NCI-H774 (cell line): Measurements from ENCODE around the gene GSG1L2.

Source experiments
- DNase-seq: peaks from one replicate; lab custom pipeline; 2025; lab: John Stamatoyannopoulos, UW

GSG1L2 gene

DNA sequence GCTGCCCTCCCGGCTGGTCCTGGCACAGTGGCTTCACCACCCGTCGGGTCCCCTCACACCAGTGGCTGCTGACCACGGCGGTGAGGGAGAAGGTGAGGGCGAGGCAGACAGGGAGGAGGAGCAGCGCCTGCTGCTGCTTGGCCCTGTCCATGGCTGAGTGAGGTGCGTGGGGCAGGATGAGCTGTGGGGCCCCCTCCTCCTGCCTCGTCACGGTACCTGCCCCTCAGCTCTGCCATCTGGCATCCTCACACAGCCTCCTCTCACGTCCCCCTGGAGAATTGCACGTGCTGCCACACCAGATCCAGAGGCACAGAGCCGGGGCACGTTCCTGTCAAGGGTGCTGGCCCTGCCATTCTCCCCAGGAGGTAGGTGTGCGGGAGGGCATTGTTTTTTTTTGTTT is at the start of gene GSG1L2:
GSG1L2 (minus strand) TSS at position 159 of the 400 bp plus-strand sequence; CDS start at position 151, 8 bp downstream.
- no peak for DNase-seq

DNA sequence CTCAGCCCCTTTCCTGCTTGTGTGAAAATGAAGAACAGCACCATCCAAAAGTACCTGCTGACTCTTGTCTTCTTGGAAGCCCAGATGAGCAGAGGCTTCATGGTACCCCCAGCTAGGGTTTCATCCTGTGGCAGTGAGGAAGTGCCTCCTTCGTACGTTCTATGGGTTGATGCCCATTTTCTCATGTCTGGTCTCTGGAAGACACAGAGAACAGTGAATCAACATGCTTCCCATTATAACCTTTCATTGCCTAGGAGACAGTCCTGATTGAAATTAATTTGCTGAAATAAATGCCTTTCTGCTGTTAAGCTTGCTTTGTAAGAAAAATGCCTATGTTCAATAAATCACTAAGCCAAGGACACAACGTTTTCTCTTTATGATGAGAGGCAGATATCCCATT is 46.7 kb upstream of the GSG1L2 start:
- DNase-seq, result no peak

DNA sequence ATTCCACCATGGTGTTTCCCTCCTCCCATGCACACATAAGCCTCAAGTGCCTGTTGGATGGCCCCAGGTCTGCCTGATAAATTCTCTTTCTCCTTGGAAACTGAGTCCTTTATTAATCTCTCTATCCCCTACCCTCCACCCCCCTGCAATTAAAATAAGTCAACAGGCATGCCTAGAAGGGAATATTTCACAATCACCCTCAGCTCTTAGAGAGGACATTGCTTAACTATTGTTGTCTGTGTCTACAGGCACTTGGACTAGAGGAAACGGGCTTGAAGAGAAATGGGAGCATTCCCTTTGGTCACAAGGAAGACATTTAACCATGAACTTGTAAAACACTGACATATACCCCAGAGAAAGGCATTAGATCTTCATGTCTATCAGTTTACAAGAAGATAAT is 43.7 kb upstream of the GSG1L2 start:
- no peak for DNase-seq

DNA sequence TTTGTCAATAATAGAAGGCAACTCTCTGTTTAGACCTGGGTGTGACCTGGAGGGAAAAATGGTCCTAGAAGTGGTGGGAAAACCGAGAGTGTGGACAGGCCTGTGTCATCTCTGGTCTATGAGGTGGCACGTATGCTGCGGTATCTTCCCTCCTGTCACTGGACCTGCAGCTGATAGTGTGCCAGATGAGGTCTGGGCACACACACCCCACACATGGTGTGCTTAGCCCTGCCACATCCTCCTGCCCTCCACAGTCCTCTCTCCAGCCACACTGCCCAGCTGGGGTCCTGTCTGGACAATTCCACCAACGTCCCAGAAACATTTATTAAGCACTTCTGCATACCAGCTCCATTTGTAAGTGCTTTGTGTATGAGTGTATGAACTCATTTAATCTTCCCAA is 41.1 kb upstream of the GSG1L2 start:
- DNase-seq, result no peak

DNA sequence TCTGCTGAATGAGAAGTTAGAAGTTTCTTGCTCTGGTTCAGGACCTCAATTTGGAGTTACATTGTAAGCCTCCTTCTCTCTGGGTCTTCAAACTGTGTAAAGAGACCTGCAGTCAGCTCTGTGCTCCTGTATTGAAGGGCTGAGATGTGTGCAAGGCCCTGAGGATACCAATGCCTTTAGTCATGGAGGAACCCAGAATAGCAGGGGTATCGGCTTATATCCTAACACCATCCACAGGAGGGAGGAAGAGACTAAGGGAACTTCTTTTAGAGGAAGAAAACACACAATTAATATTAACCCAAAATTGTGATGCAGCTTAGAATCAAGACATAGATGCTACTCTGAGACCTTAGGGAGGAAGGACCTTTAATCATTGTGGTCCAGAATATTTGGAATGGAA is 40.3 kb upstream of the GSG1L2 start:
- DNase-seq, result no peak

DNA sequence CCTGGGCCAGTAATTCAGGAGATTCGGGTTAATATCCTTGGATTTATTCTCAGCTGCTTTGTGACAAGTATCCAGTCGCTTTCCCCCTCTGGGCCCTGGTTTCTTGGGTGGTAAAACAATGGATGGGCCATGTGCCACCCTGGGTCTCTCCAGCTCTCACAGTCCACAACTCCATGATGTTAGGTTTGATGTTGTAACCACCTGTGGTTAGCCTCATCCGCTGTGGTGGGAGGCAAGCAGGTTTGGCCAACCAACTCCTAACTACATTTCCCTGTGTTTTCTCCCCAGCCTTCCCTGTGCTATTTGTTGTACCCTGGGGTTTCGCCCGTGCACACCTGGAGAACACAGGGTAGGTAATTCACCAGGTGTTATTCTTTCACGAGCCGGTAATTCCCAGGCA is 39.0 kb upstream of the GSG1L2 start:
- no peak for DNase-seq

DNA sequence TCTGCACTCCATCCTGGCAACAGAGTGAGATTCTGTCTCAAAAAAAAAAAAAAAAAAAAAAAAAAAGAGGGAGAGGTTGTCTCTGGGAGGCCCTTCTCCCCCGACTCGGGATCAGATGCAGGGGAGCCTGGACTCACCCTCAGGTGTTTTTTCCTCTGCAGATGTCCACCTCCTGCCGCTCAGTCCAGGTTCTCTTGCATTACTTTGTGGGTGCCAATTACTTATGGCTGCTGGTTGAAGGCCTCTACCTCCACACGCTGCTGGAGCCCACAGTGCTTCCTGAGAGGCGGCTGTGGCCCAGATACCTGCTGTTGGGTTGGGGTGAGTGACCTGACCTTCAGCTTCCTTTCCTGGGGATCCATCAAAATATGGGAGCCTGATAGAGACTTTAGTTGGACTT is 37.9 kb upstream of the GSG1L2 start:
- no peak for DNase-seq

DNA sequence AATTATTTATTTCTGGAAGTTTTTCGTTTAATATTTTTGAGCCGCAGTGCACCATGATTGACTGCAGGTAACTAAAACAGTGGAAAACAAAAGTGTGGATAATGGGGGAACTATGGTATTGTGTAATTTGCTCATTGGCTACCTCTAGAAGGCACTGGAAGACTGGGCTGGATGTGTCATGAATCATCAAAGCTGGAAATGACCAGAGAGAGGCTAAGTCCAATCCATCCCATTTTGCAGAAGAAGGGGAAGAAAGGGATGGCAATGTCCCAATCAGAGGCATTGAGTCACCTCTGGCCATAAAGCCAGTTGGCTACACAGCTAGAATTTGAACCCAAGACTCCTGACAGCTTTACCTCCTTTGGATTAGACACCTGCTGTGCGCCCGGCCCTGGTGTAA is 33.2 kb upstream of the GSG1L2 start:
- DNase-seq, result no peak

- DNase-seq, result no peak
Measured at GRCh38 chr17:9854255-9854654, 32.4 kb upstream of the GSG1L2 start.

- DNase-seq, result no peak
Measured at GRCh38 chr17:9850151-9850550, 28.3 kb upstream of the GSG1L2 start.

- DNase-seq, result no peak
Measured at GRCh38 chr17:9845306-9845705, 23.4 kb upstream of the GSG1L2 start.

- no peak for DNase-seq
Measured at GRCh38 chr17:9844153-9844552, 22.3 kb upstream of the GSG1L2 start.

- no peak for DNase-seq
Measured at GRCh38 chr17:9843152-9844010, 21.5 kb upstream of the GSG1L2 start.

GRCh38 chr17:9842057-9842758 is 20.3 kb upstream of the GSG1L2 start:
- DNase-seq, result no peak

GRCh38 chr17:9839433-9839832 is 17.6 kb upstream of the GSG1L2 start:
- no peak for DNase-seq

DNA sequence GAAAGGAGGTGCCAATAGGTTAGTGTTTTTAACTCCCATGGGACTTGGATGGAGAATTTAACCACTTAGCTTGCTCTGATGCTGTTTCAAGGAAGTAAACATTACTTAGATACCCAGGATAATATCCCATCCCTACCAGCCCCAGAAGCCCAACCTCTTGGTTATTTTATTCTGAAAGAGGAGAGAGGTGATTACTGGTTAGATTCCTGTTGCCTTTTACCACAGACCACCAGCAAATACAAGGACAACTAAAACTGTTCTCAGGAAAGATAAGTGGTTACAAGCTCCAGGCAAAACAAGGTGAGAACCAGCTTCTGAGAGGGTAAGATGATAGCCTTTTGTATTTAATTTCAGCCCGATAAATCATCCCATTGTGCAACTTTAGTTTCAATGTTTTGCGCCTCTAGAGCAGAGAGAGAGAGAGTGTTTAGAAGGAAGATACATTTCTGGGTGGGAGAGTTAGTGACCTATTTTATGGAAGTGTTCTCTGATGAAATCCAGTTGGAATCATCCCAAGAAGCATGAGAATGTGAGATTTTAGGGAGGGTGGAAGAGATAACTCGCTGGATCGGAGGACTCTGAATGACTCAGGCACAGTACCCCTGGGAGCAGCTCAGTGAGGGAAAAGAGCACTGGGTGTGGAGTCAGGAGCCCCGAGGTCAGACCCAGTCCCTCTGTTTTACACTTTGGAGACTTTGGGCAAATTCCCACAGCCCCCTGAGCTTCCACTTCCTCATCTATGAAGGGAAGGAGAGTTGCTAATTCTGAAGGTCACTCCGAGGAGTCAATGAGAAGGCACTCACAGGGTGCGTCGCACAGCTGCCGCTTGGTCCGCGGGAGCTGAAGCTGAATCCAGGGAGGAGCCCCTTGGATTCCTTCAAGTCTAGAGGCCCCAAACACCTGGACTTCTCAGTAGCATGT is 15.9 kb upstream of the GSG1L2 start:
- DNase-seq, result no peak

- no peak for DNase-seq
Measured at GRCh38 chr17:9833922-9834321, 12.0 kb upstream of the GSG1L2 start.

DNA sequence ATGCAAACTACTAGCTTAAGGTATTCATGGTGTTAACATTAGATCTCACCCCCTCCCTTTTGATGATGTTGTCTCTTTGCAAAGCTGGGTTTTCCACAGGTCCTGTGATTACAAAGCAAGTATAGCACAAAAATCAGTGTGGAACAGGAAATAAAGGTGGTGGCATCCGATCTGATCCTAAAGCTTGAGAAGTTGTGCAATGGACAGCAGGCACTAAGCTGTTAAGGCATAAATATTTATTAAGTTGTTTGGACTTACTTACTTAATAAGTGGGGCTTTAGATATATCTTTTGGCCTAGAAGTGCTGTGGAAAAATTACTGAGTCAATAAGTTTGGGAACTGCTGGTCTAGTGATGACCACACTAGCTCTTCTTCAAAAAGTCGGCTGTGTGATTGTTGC is 8.8 kb upstream of the GSG1L2 start:
- DNase-seq, result no peak

DNA sequence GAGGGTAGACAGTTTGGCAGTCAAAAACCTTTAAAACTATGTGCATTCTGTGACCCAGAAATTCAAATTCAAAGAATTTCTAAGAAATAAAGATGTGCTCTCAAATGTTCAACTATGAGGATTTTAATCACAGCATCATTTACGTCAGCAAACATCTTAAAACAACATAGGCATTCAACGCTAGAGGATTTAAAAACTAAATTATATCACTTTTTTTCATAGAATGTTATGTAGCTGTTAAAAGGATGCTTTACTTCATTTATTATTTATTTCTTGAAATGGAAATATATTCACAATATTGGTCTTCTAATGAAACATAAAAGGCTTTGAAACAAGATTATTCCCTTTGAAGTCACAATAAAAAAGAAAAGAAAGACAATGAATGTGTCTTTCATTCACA is 7.5 kb upstream of the GSG1L2 start:
- DNase-seq, result no peak

DNA sequence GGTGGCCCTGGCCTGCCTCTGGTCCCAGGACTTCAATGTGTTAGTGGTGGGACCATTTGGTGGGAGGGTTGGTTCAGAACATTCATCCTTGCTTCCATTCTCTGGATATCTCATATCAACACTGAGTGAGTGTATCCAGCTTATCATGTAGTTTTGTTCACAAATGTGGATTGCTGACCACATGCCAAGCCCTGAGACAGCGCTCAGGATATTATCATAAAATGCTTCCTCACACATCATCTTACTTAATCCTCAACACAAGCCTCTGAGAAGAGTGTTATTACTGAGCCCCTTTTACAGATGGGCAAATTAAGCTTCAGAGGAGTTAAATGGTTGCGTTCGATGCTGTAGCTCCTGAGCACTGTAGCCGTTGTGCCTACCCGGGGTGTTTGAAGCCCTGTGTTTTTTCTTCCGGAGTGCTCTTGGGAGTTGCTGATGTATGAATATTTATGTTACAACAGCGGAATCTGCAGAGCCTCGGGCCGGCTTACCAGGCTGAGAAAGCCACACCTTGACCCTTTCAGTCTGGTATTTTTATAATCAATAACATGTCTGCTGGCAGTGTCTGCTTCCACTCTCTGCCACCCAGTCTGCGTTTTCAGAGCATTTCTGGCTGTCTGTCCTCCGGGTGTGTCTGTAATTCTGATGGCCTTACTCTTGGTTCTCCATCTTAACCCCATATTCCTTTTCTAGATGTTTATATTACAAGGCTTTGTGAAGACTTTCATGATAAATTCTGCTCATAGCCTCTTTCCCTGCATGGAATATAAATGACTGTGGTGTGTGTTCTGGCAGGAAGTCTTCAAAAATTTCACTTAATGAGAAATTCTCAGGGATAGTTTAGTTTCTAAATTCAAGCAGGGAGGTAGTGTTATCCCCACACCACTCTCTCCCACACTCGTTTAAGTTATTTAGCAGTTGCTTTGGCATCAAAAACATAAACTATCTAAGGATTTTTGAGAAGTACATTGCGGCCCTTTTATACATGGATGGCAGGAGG is 6.7 kb upstream of the GSG1L2 start:
- DNase-seq, result no peak

- DNase-seq, result no peak
Measured at GRCh38 chr17:9825641-9826150, 3.8 kb upstream of the GSG1L2 start, which contains the start of gene GLP2R. GLP2R (plus strand) TSS chr17:9825924; CDS start chr17:9826064, 140 bp downstream.
